Neutrophil (primary cell): ENCODE measurements around the gene MAPKAPK3.

ENCODE experiments used
- H3K27ac ChIP-seq: fragments of 200-600 bp; sonication (generic); 2 replicates; pipeline ENCODE4 v1.5.1; 2016; ENCODE audit warnings: mild to moderate bottlenecking, moderate library complexity
- H3K27me3 ChIP-seq: fragments of 200-600 bp; sonication (generic); 2 replicates; pipeline ENCODE4 v1.6.0; 2016; ENCODE audit warnings: mild to moderate bottlenecking
- H3K36me3 ChIP-seq: fragments of 200-600 bp; sonication (generic); 2 replicates; pipeline ENCODE4 v1.5.1; 2017
- H3K4me1 ChIP-seq, 2 experiments: fragments of 200-600 bp in 1 of 2; sonication (generic) in 1 of 2; 1 replicate in 1 of 2; 2 replicates in 1 of 2; pipeline versions ENCODE4 v1.5.1 to v1.6.1; 2013 to 2016; ENCODE audit warnings: low read depth in 1 of 2, low read length in 1 of 2, mild to moderate bottlenecking in 1 of 2, moderate library complexity in 1 of 2; ENCODE audit not compliant: control insufficient read depth in 1 of 2, insufficient read depth in 1 of 2
- H3K4me3 ChIP-seq, 2 experiments: fragments of 200-600 bp in 1 of 2; sonication (generic) in 1 of 2; 1 replicate in 1 of 2; 2 replicates in 1 of 2; pipeline ENCODE4 v1.5.1; 2013 to 2016; ENCODE audit warnings: low read depth in 1 of 2, low read length in 1 of 2, mild to moderate bottlenecking in 1 of 2, moderate library complexity in 1 of 2
- H3K9me3 ChIP-seq: fragments of 200-600 bp; sonication (generic); 2 replicates; pipeline ENCODE4 v1.5.1; 2016
- CTCF ChIP-seq: fragments of 200-600 bp; sonication (generic); IDR thresholded peaks from 2 replicates; pipeline ENCODE4 v1.5.1; 2016; ENCODE audit warnings: antibody characterized with exemption

Gene MAPKAPK3

GRCh38 chr3:50689558-50689957 lies 72.6 kb downstream of the MAPKAPK3 start:
- Histone ChIP-seq H3K27me3 (peaks cover 13% of the 10 kb centered on the region), H3K27ac (no peak overlapping the region), H3K4me1 (no peaks in the 10 kb centered on the region), H3K36me3 (no peaks in the 10 kb centered on the region), H3K9me3 (no peaks in the 10 kb centered on the region), H3K4me3 (no peak overlapping the region)
- TF ChIP-seq CTCF, result no peak

- no peak for TF ChIP-seq CTCF
- no peaks in the 10 kb centered on the region for H3K27me3 ChIP-seq
- H3K27ac ChIP-seq, result no peak overlapping the region
- H3K36me3 ChIP-seq, result no peaks in the 10 kb centered on the region
- H3K4me1 ChIP-seq, result no peaks in the 10 kb centered on the region
- H3K9me3 ChIP-seq, result no peaks in the 10 kb centered on the region
- H3K4me3 ChIP-seq, result no peak overlapping the region
Observed at GRCh38 chr3:50695031-50695430, 78.1 kb downstream of the MAPKAPK3 start.

- H3K9me3 ChIP-seq, result no peaks in the 10 kb centered on the region
- no peaks in the 10 kb centered on the region for H3K27me3 ChIP-seq
- H3K4me3 ChIP-seq, result no peak overlapping the region
- H3K4me1 ChIP-seq, result no peaks in the 10 kb centered on the region
- H3K27ac ChIP-seq, result no peak overlapping the region
- no peaks in the 10 kb centered on the region for H3K36me3 ChIP-seq
- no peak for TF ChIP-seq CTCF
Observed at GRCh38 chr3:50696276-50696675, 79.3 kb downstream of the MAPKAPK3 start.

GRCh38 chr3:50698269-50698668 lies 81.3 kb downstream of the MAPKAPK3 start:
- Histone ChIP-seq H3K9me3 (no peaks in the 10 kb centered on the region), H3K36me3 (no peaks in the 10 kb centered on the region), H3K4me1 (no peaks in the 10 kb centered on the region), H3K4me3 (no peak overlapping the region), H3K27ac (no peak overlapping the region), H3K27me3 (no peaks in the 10 kb centered on the region)
- TF ChIP-seq CTCF, result no peak
